Fibroblast of lung (primary cell): Measurements from ENCODE around the gene LNX2. TPM values are rescaled to one million over a fixed set of nuclear protein-coding genes. Genes with fewer than 3 reads are reported as not detected.

Experiments used
- DNase-seq, 2 donors: peaks; one replicate each; pipeline versions ENCODE4 v3.0.0 to v3.0.0-alpha.2; 2010; ENCODE audit warnings: low read depth in 2 of 2
- H2AFZ ChIP-seq: 2 replicates; pipeline ENCODE4 v1.5.1; 2012; ENCODE audit warnings: low read length, control low read depth, inconsistent platforms
- H3K27ac ChIP-seq: 2 replicates; pipeline ENCODE4 v1.5.1; 2011; ENCODE audit warnings: low read length, control low read depth; ENCODE audit not compliant: insufficient read depth
- H3K27me3 ChIP-seq: 2 replicates; pipeline ENCODE4 v1.5.1; 2011; ENCODE audit warnings: mild to moderate bottlenecking, low read length; ENCODE audit not compliant: control insufficient read depth, insufficient read depth
- H3K36me3 ChIP-seq: 2 replicates; pipeline ENCODE4 v1.5.1; 2011; ENCODE audit warnings: low read length; ENCODE audit not compliant: control insufficient read depth, insufficient read depth
- H3K4me1 ChIP-seq: 2 replicates; pipeline ENCODE4 v1.5.1; 2011; ENCODE audit warnings: low read length; ENCODE audit not compliant: control insufficient read depth, insufficient read depth; ENCODE audit errors: extremely low read depth
- H3K4me2 ChIP-seq: 2 replicates; pipeline ENCODE4 v1.5.1; 2011; ENCODE audit warnings: low read length, control low read depth; ENCODE audit not compliant: insufficient read depth; ENCODE audit errors: extremely low read depth
- H3K4me3 ChIP-seq, 4 experiments: fragments of 200-600 bp in 1 of 4; sonication (generic) in 1 of 4; replicated peaks in 1 of 4; 2 replicates each; pipeline ENCODE4 v1.5.1; 2011 to 2016; ENCODE audit warnings: low read length in 4 of 4, low read depth in 3 of 4, mild to moderate bottlenecking in 3 of 4, control low read depth in 2 of 4, inconsistent platforms in 1 of 4, mixed read lengths in 1 of 4; ENCODE audit not compliant: insufficient read depth in 1 of 4; ENCODE audit errors: control extremely low read depth in 1 of 4
- H3K79me2 ChIP-seq: 2 replicates; pipeline ENCODE4 v1.5.1; 2012; ENCODE audit warnings: mild to moderate bottlenecking, low read length, inconsistent platforms; ENCODE audit not compliant: control insufficient read depth, insufficient read depth
- H3K9ac ChIP-seq: 2 replicates; pipeline ENCODE4 v1.5.1; 2011; ENCODE audit warnings: mild to moderate bottlenecking, low read length, control low read depth; ENCODE audit not compliant: insufficient read depth
- H3K9me3 ChIP-seq: 2 replicates; pipeline ENCODE4 v1.5.1; 2012; ENCODE audit warnings: low read depth, low read length; ENCODE audit not compliant: control insufficient read depth, insufficient read depth
- H4K20me1 ChIP-seq: 2 replicates; pipeline ENCODE4 v1.5.1; 2011; ENCODE audit warnings: low read length; ENCODE audit not compliant: control insufficient read depth, insufficient read depth; ENCODE audit errors: extremely low read depth
- CTCF ChIP-seq, 2 donors: IDR thresholded peaks in 1 of 2; conservative IDR thresholded peaks in 1 of 2; 1 replicate in 1 of 2; 2 replicates in 1 of 2; pipeline ENCODE4 v1.5.1; 2011 to 2012; ENCODE audit warnings: low read length in 2 of 2, control low read depth in 1 of 2, inconsistent platforms in 1 of 2, low read depth in 1 of 2, mild to moderate bottlenecking in 1 of 2
- EZH2 ChIP-seq: IDR thresholded peaks from 2 replicates; pipeline ENCODE4 v1.5.1; 2012; ENCODE audit warnings: low read length, control low read depth, mild to moderate bottlenecking; ENCODE audit errors: missing control alignments
- polyA plus RNA-seq, 2 donors: library from polyadenylated mRNA; depleted of rRNA in 1 of 2; stranded (reverse) in 1 of 2; unstranded in 1 of 2; fragments of >200 nt; gene quantifications; 2 replicates each; pipeline ENCODE4 v1.2.1, GENCODE V29; 2011 to 2012; ENCODE audit warnings: missing spikeins in 1 of 2
- total RNA-seq: library from RNA; depleted of rRNA; stranded (reverse); fragments of >200 nt; gene quantifications from 2 replicates; pipeline ENCODE4 v1.2.1, GENCODE V29; 2014

The LNX2 gene
- total and polyA plus RNA-seq, 2 donors (not counting 1 experiment from before 2014, with no cell fraction given) = 6.0 to 7.6 TPM

DNA sequence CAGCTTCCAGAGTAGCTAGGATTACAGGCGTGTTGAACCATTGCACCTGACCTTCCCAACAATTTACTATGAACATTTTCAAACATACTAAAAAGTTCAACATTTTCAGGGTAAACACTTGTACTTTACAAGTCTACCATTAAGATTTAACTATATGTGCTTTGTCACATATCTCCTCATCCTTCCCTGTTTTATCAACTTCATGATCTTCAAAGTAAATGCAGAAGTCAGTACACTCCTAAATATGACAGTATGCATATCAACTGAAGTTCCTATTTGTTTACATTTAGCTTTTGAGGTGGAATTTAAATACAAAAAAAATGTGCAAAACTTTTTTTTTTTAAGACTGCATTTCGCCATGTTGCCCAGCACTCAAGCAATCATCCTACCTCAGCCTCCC lies 18.5 kb downstream of the LNX2 start:
- no peaks in the 10 kb centered on the region for H3K27me3 ChIP-seq
- no peak overlapping the region for H2AFZ ChIP-seq
- H3K27ac ChIP-seq = no peak overlapping the region
- H3K79me2 ChIP-seq = peaks cover 1% of the 10 kb centered on the region
- no peaks in the 10 kb centered on the region for H4K20me1 ChIP-seq
- no peak overlapping the region for H3K4me3 ChIP-seq
- H3K36me3 ChIP-seq = no peaks in the 10 kb centered on the region
- DNase-seq = no peak
- no peaks in the 10 kb centered on the region for H3K9me3 ChIP-seq
- TF ChIP-seq EZH2 (no peak), CTCF (conservative IDR thresholded peaks at IDR 0.05 in 1 of 2, IDR thresholded peaks at IDR 0.05 in 1 of 2; ENCODE audit: low read depth in 1 of 2, low read length in 2 of 2) (no peak)
- no peak overlapping the region for H3K4me2 ChIP-seq
- H3K9ac ChIP-seq = no peak overlapping the region
- peaks cover 2% of the 10 kb centered on the region for H3K4me1 ChIP-seq

- peaks cover 2% of the 10 kb centered on the region for H3K4me1 ChIP-seq
- TF ChIP-seq EZH2 (no peak), CTCF (conservative IDR thresholded peaks at IDR 0.05 in 1 of 2, IDR thresholded peaks at IDR 0.05 in 1 of 2; ENCODE audit: low read depth in 1 of 2, low read length in 2 of 2) (no peak)
- no peak overlapping the region for H3K4me3 ChIP-seq
- H3K36me3 ChIP-seq = no peaks in the 10 kb centered on the region
- DNase-seq = no peak
- no peaks in the 10 kb centered on the region for H3K27me3 ChIP-seq
- H3K27ac ChIP-seq = no peak overlapping the region
- H2AFZ ChIP-seq = no peak overlapping the region
- H3K4me2 ChIP-seq = no peak overlapping the region
- no peaks in the 10 kb centered on the region for H4K20me1 ChIP-seq
- no peaks in the 10 kb centered on the region for H3K79me2 ChIP-seq
- H3K9me3 ChIP-seq = no peaks in the 10 kb centered on the region
- H3K9ac ChIP-seq = no peak overlapping the region
Observed at GRCh38 chr13:27601208-27601607, 19.1 kb downstream of the LNX2 start.

GRCh38 chr13:27600711-27601110 lies 19.6 kb downstream of the LNX2 start:
- Histone ChIP-seq H4K20me1 (no peaks in the 10 kb centered on the region), H3K27ac (no peak overlapping the region), H3K4me2 (no peak overlapping the region), H3K27me3 (no peaks in the 10 kb centered on the region), H3K79me2 (no peaks in the 10 kb centered on the region), H3K36me3 (no peaks in the 10 kb centered on the region), H3K4me1 (peaks cover 2% of the 10 kb centered on the region), H3K9me3 (no peaks in the 10 kb centered on the region), H3K4me3 (no peak overlapping the region), H2AFZ (no peak overlapping the region), H3K9ac (no peak overlapping the region)
- no peak for DNase-seq
- TF ChIP-seq EZH2 = no peak
- TF ChIP-seq CTCF (conservative IDR thresholded peaks at IDR 0.05 in 1 of 2, IDR thresholded peaks at IDR 0.05 in 1 of 2; ENCODE audit: low read depth in 1 of 2, low read length in 2 of 2) = no peak
